Fibroblast of lung (primary cell): Measurements from ENCODE around the gene TRAPPC2L. TPM values are rescaled to one million over a fixed set of nuclear protein-coding genes. Genes with fewer than 3 reads are reported as not detected.

Experiments used
- DNase-seq, 2 donors: peaks; one replicate each; pipeline versions ENCODE4 v3.0.0 to v3.0.0-alpha.2; 2010; ENCODE audit warnings: low read depth in 2 of 2
- H2AFZ ChIP-seq: 2 replicates; pipeline ENCODE4 v1.5.1; 2012; ENCODE audit warnings: low read length, control low read depth, inconsistent platforms
- H3K27ac ChIP-seq: 2 replicates; pipeline ENCODE4 v1.5.1; 2011; ENCODE audit warnings: low read length, control low read depth; ENCODE audit not compliant: insufficient read depth
- H3K27me3 ChIP-seq: 2 replicates; pipeline ENCODE4 v1.5.1; 2011; ENCODE audit warnings: mild to moderate bottlenecking, low read length; ENCODE audit not compliant: control insufficient read depth, insufficient read depth
- H3K36me3 ChIP-seq: 2 replicates; pipeline ENCODE4 v1.5.1; 2011; ENCODE audit warnings: low read length; ENCODE audit not compliant: control insufficient read depth, insufficient read depth
- H3K4me1 ChIP-seq: 2 replicates; pipeline ENCODE4 v1.5.1; 2011; ENCODE audit warnings: low read length; ENCODE audit not compliant: control insufficient read depth, insufficient read depth; ENCODE audit errors: extremely low read depth
- H3K4me2 ChIP-seq: 2 replicates; pipeline ENCODE4 v1.5.1; 2011; ENCODE audit warnings: low read length, control low read depth; ENCODE audit not compliant: insufficient read depth; ENCODE audit errors: extremely low read depth
- H3K4me3 ChIP-seq, 4 experiments: fragments of 200-600 bp in 1 of 4; sonication (generic) in 1 of 4; replicated peaks in 1 of 4; 2 replicates each; pipeline ENCODE4 v1.5.1; 2011 to 2016; ENCODE audit warnings: low read length in 4 of 4, low read depth in 3 of 4, mild to moderate bottlenecking in 3 of 4, control low read depth in 2 of 4, inconsistent platforms in 1 of 4, mixed read lengths in 1 of 4; ENCODE audit not compliant: insufficient read depth in 1 of 4; ENCODE audit errors: control extremely low read depth in 1 of 4
- H3K79me2 ChIP-seq: 2 replicates; pipeline ENCODE4 v1.5.1; 2012; ENCODE audit warnings: mild to moderate bottlenecking, low read length, inconsistent platforms; ENCODE audit not compliant: control insufficient read depth, insufficient read depth
- H3K9ac ChIP-seq: 2 replicates; pipeline ENCODE4 v1.5.1; 2011; ENCODE audit warnings: mild to moderate bottlenecking, low read length, control low read depth; ENCODE audit not compliant: insufficient read depth
- H3K9me3 ChIP-seq: 2 replicates; pipeline ENCODE4 v1.5.1; 2012; ENCODE audit warnings: low read depth, low read length; ENCODE audit not compliant: control insufficient read depth, insufficient read depth
- H4K20me1 ChIP-seq: 2 replicates; pipeline ENCODE4 v1.5.1; 2011; ENCODE audit warnings: low read length; ENCODE audit not compliant: control insufficient read depth, insufficient read depth; ENCODE audit errors: extremely low read depth
- CTCF ChIP-seq, 2 donors: IDR thresholded peaks in 1 of 2; conservative IDR thresholded peaks in 1 of 2; 1 replicate in 1 of 2; 2 replicates in 1 of 2; pipeline ENCODE4 v1.5.1; 2011 to 2012; ENCODE audit warnings: low read length in 2 of 2, control low read depth in 1 of 2, inconsistent platforms in 1 of 2, low read depth in 1 of 2, mild to moderate bottlenecking in 1 of 2
- EZH2 ChIP-seq: IDR thresholded peaks from 2 replicates; pipeline ENCODE4 v1.5.1; 2012; ENCODE audit warnings: low read length, control low read depth, mild to moderate bottlenecking; ENCODE audit errors: missing control alignments
- polyA plus RNA-seq, 2 donors: library from polyadenylated mRNA; depleted of rRNA in 1 of 2; stranded (reverse) in 1 of 2; unstranded in 1 of 2; fragments of >200 nt; gene quantifications; 2 replicates each; pipeline ENCODE4 v1.2.1, GENCODE V29; 2011 to 2012; ENCODE audit warnings: missing spikeins in 1 of 2
- total RNA-seq: library from RNA; depleted of rRNA; stranded (reverse); fragments of >200 nt; gene quantifications from 2 replicates; pipeline ENCODE4 v1.2.1, GENCODE V29; 2014

TRAPPC2L gene
- total and polyA plus RNA-seq, 2 donors (not counting 1 experiment from before 2014, with no cell fraction given), result 47.7 to 63.7 TPM

- H3K9me3 ChIP-seq, result no peaks in the 10 kb centered on the region
- no peak overlapping the region for H2AFZ ChIP-seq
- TF ChIP-seq CTCF (conservative IDR thresholded peaks at IDR 0.05 in 1 of 2, IDR thresholded peaks at IDR 0.05 in 1 of 2; ENCODE audit: low read depth in 1 of 2, low read length in 2 of 2), result no peak
- TF ChIP-seq EZH2, result no peak
- no peak overlapping the region for H3K27ac ChIP-seq
- H4K20me1 ChIP-seq, result no peaks in the 10 kb centered on the region
- H3K4me3 ChIP-seq, result no peak overlapping the region
- no peaks in the 10 kb centered on the region for H3K79me2 ChIP-seq
- peaks cover 17% of the 10 kb centered on the region for H3K27me3 ChIP-seq
- no peak overlapping the region for H3K9ac ChIP-seq
- no peaks in the 10 kb centered on the region for H3K4me1 ChIP-seq
- no peak for DNase-seq
- H3K4me2 ChIP-seq, result no peak overlapping the region
- no peaks in the 10 kb centered on the region for H3K36me3 ChIP-seq
These were observed 49.7 kb downstream of the TRAPPC2L start for GRCh38 chr16:88906535-88907105.

- Histone ChIP-seq H2AFZ (no peak overlapping the region), H3K36me3 (no peaks in the 10 kb centered on the region), H3K27me3 (peaks cover 17% of the 10 kb centered on the region), H3K9ac (no peak overlapping the region), H4K20me1 (no peaks in the 10 kb centered on the region), H3K4me3 (no peak overlapping the region), H3K27ac (no peak overlapping the region), H3K4me1 (no peaks in the 10 kb centered on the region), H3K79me2 (no peaks in the 10 kb centered on the region), H3K4me2 (no peak overlapping the region), H3K9me3 (no peaks in the 10 kb centered on the region)
- TF ChIP-seq CTCF (conservative IDR thresholded peaks at IDR 0.05 in 1 of 2, IDR thresholded peaks at IDR 0.05 in 1 of 2; ENCODE audit: low read depth in 1 of 2, low read length in 2 of 2), result no peak
- DNase-seq, result peak in 1 of 2 donors; percentile 48
These were observed 50.8 kb downstream of the TRAPPC2L start for GRCh38 chr16:88907768-88908167.

GRCh38 chr16:88908307-88908706 is 51.4 kb downstream of the TRAPPC2L start:
- no peak overlapping the region for H2AFZ ChIP-seq
- no peaks in the 10 kb centered on the region for H3K4me1 ChIP-seq
- H3K36me3 ChIP-seq, result no peaks in the 10 kb centered on the region
- H3K9me3 ChIP-seq, result no peaks in the 10 kb centered on the region
- no peak overlapping the region for H3K4me3 ChIP-seq
- H3K9ac ChIP-seq, result no peak overlapping the region
- TF ChIP-seq CTCF (conservative IDR thresholded peaks at IDR 0.05 in 1 of 2, IDR thresholded peaks at IDR 0.05 in 1 of 2; ENCODE audit: low read depth in 1 of 2, low read length in 2 of 2) (no peak), EZH2 (no peak)
- no peak overlapping the region for H3K27ac ChIP-seq
- H3K27me3 ChIP-seq, result peaks cover 17% of the 10 kb centered on the region
- H3K79me2 ChIP-seq, result no peaks in the 10 kb centered on the region
- H3K4me2 ChIP-seq, result no peak overlapping the region
- no peaks in the 10 kb centered on the region for H4K20me1 ChIP-seq
- no peak for DNase-seq
